HG03575 (cell line): Measurements from ENCODE around the gene FAM169A.
"Not testable (repeated sequence)": the region's sequence is repeated elsewhere in the genome, so short reads cannot be mapped to it uniquely, and the experiment has no call there.

Experiments used
- ATAC-seq: cut with Tn5 transposase; IDR thresholded peaks from one replicate; pipeline ENCODE4 v1.9.1; 2021; ENCODE audit not compliant: unreplicated experiment, insufficient number of reproducible peaks, low FRiP score; ENCODE audit errors: extremely low read depth

FAM169A gene

DNA sequence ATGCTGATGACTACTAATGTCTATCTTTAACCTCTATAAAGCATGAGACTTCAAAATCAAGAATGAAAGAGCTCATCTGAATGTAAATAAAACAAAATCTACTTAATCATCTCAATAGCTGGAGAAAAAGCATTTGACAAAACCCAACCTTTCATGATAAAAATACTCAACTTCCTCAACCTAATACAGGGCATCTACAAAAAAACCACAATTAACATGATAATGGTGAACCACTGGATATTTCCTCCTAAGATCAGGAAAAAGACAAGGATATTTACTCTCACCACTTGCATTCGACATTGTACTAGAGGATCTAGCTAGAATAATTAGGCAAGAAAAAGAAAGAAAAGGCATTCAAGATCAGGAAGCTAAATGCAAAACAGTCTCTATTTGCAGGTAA, 49.3 kb downstream of the FAM169A start:
- no peak for ATAC-seq

DNA sequence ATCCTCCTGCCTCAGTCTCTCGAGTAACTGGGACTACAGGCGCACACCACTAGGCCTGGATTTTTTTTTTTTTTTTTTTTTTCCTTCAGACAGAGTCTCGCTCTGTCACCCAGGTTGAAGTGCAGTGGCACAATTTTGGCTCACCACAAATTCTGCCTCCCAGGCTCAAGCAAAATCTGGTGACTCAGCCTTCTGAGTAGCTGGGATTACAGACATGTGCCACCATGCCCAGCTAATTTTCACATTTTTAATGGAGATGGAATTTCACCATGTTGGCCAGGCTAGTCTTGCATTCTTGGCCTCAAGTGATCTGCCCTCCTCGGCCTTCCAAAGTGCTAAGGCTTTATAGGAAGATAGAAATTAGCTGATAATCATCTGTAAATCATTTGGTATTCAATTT, 55.3 kb downstream of the FAM169A start:
- no peak for ATAC-seq

DNA sequence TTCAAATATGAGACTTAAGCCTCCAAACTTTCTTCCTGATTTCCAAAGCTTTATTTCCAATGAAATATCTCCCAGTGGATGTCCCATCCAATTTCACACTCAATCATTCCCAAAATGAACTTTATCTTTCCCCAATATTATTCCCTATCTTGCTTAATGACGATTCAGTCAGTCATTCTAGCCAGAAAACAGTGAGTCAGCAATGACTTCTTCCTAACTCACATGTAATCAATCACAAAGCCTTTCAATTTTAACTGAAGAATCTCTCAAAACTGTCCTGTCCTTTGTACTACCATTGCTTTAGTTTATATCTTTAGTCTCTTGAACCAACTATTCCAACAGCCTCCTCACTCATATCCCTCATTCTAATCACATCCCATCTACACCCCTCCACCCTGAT, 64.2 kb downstream of the FAM169A start:
- ATAC-seq = no peak

DNA sequence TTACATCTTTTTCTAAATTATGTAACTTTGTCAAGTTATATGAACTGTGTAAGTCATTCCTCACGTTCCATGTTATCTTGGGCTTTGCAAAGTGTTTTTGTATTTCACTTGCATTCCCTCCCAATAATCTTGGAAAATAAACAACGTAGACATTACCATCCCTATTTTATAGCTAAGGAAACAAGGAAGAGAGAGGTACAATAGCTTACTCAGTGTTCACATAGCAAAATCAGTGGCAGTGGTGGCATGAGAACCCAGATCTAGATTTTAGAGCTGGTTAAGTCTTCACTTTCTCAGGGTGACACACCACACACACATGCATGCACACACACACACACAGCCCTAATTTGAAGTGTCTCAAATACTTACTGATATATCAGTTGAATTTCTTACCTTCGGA, 65.0 kb downstream of the FAM169A start:
- no peak for ATAC-seq

DNA sequence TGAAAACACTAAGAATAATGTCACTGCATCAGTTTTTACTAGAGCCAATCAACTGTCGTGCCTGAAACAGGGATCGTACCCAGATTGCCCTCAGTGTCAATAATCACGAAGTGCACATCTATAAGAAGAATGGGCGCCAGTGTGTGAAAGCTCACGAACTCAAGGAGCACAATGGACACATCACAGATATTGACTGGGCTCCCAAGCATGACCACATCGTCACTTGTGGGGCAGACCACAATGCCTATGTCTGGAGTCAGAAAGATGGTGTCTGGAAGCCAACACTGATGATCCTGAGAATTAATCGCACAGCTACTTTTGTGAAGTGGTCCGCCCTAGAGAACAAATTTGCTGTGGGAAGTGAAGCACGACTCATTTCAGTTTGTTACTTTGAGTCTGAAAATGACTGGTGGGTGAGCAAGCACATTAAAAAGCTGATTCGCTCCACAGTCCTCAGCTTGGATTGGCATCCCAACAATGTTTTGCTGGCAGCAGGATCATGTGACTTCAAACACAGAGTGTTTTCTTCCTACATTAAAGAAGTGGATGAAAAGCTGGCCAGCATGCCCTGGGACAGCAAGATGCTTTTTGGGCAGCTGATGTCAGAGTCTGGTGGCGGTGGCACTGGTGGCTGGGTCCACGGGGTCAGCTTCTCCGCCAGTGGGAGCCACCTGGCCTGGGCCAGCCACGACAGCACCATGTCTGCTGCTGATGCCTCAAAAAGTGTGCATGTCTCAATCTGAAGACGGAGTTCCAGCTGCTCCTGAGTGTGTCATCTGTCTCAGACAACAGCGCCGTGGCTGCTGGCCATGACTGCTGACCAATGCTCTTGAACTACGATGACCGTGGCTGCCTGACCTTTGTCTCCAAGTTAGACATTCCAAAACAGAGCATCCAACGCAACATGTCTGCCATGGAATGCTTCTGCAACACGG, 66.9 kb downstream of the FAM169A start:
- ATAC-seq = no peak

DNA sequence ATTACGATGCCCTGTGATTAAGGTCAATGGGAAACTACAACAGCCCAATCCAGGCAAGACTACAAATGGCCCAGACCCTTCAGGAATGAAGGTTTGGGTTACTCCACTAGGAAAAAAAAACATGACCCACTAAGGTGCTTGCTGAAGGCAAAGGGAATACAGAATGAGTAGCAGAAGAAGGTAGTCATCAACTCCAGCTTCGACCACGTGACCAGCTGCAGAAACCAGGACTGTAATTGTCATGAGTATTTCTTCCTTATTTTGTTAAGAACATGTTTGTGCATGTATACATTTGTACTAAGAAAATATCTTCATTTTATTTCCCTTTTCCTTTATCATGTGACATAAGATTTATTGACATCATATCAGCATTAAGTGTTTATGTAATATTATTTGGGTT, 74.5 kb downstream of the FAM169A start:
- not testable (repeated sequence) for ATAC-seq

DNA sequence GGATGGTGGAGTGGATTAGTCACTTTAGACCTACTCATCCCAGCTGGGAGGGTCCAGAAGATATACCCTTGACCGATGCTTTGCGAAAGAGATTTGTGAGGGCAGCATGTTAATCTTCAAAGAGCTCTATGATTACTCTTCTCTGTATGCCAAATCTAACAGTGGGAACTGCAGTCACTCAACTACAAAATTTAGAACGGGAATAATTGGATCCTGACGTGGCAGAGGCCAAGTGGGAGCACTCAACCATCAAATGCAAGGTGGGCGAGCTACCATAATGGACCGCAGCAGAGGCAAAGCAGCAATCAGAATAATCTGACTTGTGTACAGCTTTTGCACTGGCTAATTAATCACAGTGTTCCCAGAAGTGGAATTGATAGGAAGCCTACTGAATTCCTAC, 78.8 kb downstream of the FAM169A start:
- no peak for ATAC-seq

DNA sequence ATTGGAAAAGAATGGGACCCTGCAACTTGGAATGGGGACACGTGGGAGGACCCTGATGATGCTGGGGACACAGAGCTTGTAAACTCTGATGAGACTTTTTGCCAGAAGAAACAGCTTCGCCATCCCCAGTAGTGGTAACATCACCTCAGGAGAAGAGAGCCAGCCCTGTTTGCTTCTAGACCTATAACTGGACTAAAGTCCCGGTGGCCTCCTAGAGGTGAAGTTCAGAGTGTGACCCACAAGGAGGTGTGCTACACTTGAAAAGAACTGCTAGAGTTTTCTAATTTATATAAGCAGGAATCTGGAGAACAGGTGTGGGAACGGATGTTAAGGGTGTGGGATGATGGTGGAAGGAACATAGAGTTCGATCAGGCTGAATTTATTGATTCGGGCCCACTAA, 79.3 kb downstream of the FAM169A start:
- no peak for ATAC-seq

DNA sequence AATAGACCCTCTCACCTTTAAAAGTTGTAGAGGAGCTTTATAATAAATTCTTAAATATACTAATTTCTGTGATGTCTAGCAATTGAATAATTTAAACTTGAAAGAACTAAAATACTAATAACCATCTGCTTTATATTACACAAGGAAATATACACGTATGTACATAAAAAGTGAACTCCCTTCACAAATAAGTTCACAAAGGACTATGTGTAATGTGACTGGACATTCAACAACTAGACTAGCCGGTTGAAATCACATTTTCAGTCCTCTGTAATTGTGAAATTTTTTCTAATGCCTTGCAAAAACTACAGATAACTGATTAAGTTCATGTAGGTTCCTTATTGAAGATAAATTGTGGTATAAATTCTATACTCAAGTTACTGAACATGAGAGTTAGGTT, 87.6 kb downstream of the FAM169A start:
- no peak for ATAC-seq

DNA sequence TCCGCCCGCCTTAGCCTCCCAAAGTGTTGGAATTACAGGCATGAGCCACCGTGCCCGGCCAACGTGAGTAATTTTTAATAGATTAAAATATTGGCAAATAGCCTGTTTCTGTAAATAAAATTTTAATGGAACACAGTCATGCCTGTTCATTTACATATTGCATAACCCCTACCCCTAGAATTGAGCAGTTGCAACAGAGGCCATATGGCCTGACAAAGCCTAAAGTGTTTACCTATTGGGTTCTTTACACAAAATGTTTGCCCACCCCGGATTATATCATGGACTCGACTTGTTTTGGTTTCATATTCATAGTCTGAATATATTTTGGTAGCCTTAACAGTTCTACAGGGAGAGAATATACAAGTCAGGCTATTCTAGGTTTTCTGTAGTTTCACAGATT, 93.8 kb downstream of the FAM169A start:
- ATAC-seq = no peak

DNA sequence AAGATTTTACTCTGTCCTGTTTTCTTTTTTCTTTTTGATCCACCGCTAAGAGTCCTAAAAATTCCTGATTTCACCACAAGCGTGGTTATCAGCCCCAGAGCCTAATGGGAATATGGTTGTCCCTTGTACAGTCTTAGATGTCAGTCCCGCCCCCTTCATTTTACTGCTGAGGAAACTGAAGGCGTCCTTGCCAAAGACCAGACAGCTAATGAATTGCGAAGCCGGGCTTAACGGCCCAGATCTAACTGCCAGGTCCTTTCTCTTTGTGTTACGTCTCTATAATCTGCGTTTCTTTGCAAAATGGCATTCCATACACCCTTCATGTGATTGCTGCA, 98.6 kb downstream of the FAM169A start:
- no peak for ATAC-seq

DNA sequence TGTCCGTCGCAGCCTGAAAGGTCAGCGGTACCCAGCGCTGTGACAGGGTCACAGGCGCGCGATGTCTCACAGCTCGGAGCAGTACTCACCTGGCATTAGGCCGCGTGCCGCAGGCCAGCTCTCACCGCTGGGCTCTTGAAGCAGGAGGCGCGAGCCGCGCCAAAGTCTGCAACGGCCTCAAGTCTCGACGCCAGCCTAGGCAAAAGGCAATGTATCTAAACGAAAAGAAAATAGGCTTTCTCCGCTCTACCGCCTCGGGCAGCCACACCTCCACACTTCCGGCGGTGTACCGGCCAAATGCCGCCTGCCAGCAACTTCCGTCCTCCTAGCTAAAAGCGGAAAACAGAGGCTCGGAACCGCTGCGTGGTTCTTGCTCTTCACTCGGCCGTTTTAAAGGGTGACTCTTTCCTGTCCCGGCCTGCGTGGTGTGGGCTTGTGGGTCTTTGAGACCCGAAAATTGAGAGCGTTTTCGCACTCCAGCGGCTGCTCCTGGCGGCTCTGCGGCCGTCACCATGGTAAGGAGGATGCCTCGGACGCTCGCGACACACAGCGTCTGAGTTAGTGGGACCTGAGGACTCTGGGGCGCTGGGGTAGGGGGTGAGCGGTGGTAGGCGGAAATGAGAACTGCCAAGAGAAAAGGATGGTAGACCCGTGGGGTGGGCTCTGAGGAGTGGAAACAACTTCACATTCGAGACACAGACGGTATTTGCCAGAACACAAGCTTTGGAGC, 99.2 kb downstream of the FAM169A start, which contains the start of the genes GFM2 and NSA2:
Gene GFM2 (minus strand): TSS at position 269 of the 730 bp plus-strand sequence. CDS start 3,375 bp downstream, outside the sequence.
Gene NSA2 (plus strand): TSS at position 401 of the 730 bp plus-strand sequence. CDS start 112 bp downstream, at position 513.
- peak; percentile 56 for ATAC-seq

DNA sequence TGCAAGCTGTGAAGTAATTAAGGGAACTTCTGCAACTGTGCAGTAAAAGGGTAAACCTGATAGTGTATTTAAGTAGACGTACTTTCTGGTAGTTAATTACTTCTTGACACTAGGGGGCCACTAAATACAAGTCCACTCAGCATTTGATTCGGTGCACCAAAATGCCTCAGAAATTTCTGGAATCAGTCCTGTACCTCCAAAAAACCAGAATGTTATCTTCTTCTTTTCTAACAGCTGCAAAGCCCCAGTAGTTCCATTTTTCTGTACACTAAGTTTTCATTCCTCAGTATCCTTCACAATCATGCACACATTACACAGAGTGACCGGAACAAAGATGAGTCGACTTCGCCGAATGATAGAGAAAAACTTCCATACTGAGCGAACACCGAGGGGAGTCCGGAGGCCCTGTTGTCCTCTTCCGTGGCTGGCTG, 99.8 kb downstream of the FAM169A start:
- ATAC-seq = no peak

DNA sequence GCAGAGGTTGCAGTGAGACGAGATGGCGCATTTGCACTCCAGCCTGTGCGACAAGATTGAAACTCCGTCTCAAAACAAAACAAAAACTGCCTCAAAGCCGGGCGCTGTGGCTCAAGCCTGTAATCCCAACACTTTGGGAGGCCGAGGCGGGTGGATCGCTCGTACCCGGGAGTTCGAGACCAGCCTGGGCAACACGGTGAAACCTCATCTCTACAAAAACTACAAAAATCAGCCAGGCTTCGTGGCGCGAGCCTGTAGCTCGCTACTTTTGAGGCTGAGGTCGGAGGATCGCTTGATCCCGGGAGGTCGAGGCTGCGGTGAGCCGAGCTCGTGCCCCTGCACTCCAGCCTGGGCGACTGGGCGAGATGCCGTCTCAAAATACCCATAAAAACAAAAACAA, 100.3 kb downstream of the FAM169A start:
- no peak for ATAC-seq

DNA sequence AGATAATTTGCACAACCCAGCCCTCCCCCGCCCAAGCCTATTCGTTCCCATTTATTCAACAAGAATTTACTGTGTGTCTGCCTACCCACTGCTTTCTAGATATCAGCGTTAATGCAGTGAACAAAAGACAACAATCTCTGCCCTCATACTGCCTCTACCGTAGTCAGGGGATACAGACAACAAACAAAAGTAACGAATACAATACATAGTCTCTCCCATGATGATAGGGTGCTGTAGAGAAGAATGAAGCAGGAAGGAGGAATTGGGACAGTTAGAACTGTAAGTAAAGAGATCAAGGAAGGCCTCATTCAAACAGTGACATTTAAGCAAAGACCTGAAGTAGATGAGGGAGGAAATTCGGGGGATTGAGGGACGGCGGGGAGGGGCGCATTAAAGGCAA, 101.0 kb downstream of the FAM169A start:
- ATAC-seq = no peak

DNA sequence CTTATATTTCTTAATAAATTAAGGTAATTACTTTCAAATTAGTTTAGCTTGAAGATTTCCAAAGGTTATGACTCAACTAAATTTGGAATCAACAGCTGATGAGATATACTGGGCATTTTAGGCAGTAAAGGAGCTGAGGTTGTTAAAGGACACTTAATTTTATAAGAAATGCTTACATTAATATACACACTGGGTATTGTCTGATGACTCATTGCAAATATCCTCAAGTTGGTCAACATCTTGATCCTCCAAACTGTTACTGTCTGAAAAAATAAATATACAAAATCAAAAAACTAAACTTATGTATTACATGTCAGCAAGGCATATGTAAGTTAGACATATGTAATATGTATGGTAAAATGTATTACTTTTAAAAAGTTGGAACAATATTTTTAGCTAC, 102.7 kb downstream of the FAM169A start:
- ATAC-seq = no peak

DNA sequence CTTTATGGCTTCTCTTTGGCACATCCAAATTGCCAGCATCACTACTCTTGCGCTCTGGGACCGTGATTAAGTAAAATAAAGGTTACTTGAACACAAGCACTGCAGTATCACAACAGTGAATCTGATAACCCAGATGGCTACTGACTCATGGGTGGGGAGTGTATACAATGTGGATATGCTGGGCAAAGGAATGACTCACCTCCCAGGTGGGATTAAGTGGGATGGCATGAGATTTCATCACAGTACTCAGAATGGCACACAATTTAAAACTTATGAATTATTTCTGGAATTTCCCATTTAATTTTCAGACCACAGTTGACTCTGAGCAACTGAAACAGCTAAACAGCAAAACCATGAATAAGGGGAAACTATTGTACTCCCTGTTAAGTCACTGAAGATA, 103.6 kb downstream of the FAM169A start:
- ATAC-seq = no peak

DNA sequence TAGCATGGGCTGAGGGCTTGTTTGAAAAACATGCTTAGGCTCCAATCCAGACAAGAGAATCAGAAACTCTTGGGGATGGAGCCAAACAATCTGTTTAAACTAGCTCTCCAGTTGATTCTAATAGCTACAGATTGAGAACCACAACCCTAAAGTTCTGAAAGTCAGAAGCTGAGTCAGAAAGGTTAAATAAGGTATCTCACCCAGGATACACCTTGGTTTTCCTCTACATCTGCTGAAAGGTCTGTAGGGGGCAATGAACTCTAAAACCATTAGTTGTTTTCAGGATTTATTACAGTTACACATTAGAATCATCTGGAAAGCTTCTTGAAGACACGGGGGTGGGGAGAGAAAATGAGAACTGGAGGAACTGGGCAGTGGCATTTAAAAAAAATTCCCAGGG, 104.9 kb downstream of the FAM169A start:
- ATAC-seq = no peak

DNA sequence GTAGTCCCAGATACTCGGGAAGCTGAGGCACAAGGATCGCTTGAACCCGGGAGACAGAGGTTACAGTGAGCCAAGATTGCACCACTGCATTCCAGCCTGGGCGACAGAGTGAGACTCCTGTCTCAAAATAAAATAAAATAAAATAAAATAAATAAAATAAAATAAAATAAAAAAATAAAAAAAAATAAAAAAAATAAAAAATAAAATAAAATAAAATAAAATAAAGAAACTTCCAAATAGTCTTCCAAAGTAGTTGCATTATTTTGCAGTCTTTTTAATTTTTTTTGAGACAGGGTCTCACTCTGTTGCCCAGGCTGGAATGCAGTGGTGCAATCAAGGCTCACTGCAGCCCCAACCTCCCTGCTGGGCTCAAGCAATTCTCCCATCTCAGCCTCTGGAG, 117.4 kb downstream of the FAM169A start:
- not testable (repeated sequence) for ATAC-seq

DNA sequence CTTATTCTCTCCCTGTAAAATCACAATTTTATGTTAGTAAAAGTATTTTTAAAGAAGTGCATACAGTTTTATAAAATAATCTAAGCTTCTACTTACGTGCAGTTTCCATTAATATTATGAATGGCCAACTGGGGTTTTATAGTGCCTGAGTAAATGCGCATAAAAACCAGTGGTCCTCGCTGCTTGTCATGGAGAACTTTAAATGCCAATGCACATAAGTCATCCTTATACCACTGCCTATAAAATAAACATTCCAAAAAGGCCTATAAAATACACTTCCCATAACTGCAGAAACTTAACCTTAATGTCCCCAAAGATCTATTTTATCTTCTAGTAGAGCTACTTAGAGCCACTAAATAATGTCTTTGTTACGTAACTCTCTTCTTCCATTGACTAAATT, 127.8 kb downstream of the FAM169A start:
- ATAC-seq = no peak
